ENCODE results near the gene GMCL2.

GRCh38 chr5:178142642-178143041 is 44.5 kb downstream of the GMCL2 start:
- no peak for TF ChIP-seq POLR2AphosphoS5 (IDR thresholded peaks at IDR 0.05)
- no peak for TF ChIP-seq CTCF (IDR thresholded peaks at IDR 0.05)
- no peak for TF ChIP-seq POLR2A (IDR thresholded peaks at IDR 0.05)
- TF ChIP-seq EP300 (IDR thresholded peaks at IDR 0.05; ENCODE audit: low read depth) = no peak

All from transverse colon (tissue), 4 donors.